Activated CD4-positive, alpha-beta T cell treated with anti-CD3 and anti-CD28 coated beads, Interleukin-2, Interleukin-4, amounts not matched to agents 100 ng/mL and 50 ng/mL, durations not matched to agents 16 hours and 8 hours (primary cell): ENCODE measurements around the gene HBA1.
"Not testable (repeated sequence)": the region's sequence is repeated elsewhere in the genome, so short reads cannot be mapped to it uniquely, and the experiment has no call there.

Source experiments
- DNase-seq: peaks from one replicate; pipeline ENCODE4 v3.0.0-alpha.2; 2020; ENCODE audit warnings: low spot score

Gene HBA1

DNA sequence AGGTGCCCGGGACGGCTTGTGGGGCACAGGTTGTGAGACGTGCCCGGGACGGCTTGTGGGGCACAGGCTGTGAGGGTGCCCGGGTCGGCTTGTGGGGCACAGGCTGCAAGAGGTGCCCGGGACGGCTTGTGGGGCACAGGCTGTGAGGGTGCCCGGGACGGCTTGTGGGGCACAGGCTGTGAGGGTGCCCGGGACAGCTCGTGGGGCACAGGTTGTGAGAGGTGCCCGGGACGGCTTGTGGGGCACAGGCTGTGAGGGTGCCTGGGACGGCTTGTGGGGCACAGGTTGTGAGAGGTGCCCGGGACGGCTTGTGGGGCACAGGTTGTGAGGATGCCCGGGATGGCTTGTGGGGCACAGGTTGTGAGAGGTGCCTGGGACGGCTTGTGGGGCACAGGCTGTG is 16.2 kb upstream of the HBA1 start:
- DNase-seq: not testable (repeated sequence)

DNA sequence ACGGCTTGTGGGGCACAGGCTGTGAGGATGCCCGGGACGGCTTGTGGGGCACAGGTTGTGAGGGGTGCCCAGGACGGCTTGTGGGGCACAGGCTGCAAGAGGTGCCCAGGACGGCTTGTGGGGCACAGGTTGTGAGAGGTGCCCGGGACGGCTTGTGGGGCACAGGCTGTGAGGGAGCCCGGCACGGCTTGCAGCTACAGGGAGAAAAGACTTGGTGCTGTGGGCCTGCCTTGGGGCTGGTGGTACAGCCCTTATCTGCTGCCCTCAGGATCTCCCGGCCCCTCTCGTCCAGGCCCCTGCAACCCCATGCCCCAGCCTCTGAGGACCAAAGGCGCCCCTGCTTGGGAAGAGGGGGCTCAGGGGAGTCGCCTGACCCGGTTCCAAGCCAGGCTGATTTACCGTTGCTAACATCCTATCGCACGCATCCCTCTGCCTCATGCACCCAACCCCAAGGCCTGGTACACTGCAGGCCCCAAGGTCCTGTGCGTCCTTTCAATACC is 15.7 kb upstream of the HBA1 start:
- no peak for DNase-seq

DNA sequence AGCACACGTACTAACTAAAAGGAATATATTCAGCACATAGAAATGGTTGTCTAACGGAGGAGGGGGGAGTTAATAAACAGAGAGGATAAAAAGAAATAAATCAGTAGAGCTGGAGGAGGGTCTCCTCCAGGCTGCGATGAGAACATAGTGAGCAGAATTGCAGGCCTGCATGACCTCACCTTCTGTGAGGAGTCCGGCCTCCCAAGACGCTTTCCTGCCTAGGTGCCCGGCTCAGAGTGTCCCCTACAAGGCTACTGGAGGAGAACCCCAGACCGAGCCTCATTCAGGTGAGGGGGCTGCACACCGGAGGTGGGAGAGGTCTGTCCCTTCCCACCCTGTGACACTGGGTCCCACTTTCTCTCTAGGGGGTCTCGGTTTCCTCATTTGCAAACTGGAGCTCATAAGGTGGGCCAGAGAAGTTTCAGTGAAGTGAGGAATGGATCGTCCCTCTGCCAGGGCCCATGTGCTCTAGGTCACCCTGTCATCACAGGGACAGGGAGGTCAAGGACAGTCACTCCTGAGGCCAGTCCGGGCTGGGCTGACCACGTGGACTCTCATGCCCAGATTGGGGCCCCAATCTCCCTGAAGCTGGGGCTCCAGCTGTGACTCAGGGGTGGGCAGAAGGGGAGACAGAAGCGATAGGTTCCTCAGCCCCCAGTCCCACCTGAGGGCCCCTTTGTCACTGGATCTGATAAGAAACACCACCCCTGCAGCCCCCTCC is 14.0 kb upstream of the HBA1 start:
- DNase-seq: no peak

DNA sequence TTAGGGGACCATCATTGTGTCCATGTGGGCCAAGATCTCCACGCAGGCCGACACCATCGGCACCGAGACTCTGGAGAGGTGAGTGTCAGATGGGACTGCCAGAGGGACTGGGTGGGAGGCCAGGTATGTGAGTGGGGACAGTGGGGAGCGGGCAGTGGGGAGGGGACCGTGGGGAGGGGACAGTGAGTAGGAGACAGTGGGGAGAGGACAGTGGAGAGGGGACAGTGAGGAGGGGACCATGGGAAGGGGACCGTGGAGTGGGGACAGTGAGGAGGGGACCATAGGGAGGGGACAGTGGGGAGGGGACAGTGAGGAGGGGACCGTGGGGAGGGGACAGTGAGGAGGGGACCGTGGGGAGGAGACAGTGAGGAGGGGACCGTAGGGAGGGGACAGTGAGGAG is 13.3 kb upstream of the HBA1 start:
- DNase-seq: not testable (repeated sequence)

DNA sequence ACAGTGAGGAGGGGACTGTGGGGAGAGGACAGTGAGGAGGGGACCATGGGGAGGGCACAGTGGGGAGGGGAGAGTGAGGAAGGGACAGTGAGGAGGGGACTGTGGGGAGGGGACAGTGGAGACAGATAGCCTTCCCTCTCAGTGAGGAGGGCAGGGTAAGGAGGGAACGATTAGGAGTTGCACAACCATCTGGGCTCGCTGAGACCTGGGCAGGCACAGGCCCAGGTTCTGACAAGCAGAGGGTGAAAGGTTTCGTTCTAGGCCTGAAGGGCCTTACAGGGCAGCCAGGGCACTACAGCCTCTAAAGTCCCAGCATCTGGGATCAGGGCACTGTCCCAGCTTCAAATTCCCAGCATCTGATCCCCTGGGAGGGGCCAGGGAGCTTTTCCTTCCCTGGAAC is 12.8 kb upstream of the HBA1 start:
- DNase-seq: not testable (repeated sequence)

DNA sequence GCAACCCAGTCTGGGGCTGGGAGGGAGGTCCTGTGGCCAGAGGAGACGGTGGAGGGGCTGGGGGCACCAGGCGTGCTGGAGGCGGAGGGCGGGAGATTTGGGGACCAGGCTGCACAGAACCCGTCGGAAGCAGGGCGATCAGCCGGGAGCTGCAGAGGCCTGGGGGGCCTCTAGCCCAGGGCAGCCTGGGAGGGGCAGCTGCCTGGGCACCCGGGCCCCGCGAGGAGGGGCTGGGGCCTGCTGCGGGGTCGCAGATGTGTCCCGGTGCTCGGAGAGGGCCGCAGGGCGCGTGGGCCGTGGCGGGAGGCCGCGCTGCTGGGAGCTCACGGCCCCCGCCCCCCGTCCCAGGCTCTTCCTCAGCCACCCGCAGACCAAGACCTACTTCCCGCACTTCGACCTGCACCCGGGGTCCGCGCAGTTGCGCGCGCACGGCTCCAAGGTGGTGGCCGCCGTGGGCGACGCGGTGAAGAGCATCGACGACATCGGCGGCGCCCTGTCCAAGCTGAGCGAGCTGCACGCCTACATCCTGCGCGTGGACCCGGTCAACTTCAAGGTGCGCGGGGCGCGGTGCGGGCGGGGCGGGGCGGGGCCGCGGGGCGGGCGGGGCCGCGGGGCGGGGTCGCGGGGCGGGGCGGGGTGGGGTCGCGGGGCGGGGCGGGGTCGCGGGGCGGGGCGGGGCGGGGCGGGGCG is 12.2 kb upstream of the HBA1 start:
- not testable (repeated sequence) for DNase-seq

DNA sequence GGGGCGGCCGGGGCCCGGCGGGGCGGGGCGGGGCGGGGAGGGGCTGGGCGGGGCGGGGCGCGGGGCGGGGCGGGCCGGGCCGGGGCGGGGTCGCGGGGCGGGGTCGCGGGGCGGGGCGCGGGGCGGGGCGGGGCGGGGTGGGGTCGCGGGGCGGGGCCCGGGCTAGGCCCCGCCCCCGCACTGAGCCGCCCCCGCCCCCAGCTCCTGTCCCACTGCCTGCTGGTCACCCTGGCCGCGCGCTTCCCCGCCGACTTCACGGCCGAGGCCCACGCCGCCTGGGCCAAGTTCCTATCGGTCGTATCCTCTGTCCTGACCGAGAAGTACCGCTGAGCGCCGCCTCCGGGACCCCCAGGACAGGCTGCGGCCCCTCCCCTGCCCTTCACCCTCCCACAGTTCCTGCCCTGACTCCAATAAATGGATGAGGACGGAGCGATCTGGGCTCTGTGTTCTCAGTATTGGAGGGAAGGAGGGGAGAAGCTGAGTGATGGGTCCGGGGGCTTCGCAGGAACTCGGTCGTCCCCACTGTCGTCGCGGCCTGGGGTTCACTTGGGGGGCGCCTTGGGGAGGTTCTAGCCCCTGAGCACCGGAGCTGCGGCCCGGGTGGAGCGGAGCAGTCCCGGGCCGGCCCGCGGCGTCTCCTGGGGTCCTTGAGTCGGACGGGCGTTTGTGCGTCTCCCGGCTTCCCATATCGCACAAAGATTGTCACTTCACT is 11.5 kb upstream of the HBA1 start:
- DNase-seq: no peak

DNA sequence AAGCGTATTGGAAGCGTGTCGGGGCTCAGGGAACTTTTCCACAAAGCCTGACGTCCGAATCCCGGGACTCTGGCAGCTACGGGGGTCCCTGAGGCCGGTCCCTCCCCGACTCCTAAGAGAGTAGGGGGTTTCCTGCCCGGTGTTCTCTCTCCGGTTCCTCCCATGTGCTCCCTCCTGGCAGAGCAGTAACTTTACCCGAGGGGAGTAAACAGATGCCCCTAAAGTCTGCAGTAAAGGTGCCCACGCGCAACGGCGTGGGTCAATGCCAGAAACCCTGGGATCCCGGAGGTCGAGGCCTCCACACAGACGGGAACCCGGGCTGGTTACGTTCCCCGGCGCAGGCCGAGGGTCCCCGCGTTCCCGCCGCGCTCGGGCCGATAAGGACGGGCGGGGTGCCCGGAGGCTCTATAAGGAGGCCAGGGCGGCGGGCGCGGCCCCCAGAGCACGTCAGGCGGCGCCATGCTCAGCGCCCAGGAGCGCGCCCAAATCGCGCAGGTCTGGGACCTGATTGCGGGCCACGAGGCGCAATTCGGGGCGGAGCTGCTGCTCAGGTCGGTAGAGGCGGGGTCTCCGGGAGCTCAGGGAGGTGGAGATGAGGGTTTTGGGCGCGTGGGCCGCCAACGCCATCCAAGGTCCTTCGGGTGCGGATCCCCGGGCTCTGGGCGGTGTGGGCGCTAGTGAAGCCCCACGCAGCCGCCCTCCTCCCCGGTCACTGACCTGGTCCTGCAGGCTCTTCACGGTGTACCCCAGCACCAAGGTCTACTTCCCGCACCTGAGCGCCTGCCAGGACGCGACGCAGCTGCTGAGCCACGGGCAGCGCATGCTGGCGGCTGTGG is 10.7 kb upstream of the HBA1 start, which contains the start of gene HBM:
HBM (plus strand) TSS at position 440 of the 836 bp plus-strand sequence; CDS start at position 460, 20 bp downstream.
- no peak for DNase-seq

DNA sequence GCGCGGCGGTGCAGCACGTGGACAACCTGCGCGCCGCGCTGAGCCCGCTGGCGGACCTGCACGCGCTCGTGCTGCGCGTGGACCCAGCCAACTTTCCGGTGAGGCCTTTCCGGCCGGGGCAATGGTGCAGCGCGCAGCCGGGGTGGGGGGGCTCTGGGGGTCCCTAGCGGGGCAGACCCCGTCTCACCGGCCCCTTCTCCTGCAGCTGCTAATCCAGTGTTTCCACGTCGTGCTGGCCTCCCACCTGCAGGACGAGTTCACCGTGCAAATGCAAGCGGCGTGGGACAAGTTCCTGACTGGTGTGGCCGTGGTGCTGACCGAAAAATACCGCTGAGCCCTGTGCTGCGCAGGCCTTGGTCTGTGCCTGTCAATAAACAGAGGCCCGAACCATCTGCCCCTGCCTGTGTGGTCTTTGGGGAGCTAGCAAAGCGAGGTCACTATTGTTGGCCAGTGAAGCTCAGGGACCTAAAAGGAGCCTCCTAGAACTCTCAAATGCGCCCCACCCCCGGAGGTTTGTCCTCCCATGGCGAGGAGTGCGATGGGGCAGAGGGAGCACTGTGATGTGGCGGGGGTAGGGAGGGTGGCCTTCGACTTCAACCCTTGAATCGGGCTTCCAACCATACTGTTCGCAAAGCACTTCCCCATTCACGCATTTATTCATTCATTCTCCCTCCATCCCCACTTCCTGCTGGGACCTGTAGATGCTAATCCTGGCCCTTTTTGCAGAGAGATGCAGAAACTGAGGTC is 9.9 kb upstream of the HBA1 start:
- no peak for DNase-seq

DNA sequence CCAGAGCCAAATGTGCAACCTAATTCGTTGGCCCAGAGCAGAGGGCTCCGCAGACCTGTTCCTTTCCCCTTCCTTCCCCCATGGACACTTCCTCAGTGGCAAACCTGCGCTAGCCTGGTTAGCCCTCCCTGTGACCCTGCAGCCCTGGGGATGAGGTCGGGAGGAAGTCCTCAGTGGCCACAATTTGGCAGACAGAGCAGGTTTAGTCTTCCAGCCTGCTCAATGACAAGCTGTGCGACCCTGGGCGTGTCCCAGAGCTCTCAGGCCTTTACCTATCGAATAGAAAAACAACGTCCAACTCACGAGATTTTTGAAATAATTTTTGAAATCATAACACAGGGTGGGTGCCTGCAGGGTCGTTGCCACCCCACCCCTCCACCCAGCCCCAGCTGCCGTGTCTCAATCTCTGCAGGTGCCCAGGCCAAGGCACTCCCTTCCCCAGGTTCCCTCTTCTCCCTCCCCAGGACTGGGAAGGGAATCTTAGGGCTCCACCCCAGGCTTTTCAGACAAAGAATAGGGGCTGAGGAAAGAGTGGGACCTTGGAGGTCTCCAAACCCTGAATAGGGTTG is 9.3 kb upstream of the HBA1 start:
- no peak for DNase-seq

DNA sequence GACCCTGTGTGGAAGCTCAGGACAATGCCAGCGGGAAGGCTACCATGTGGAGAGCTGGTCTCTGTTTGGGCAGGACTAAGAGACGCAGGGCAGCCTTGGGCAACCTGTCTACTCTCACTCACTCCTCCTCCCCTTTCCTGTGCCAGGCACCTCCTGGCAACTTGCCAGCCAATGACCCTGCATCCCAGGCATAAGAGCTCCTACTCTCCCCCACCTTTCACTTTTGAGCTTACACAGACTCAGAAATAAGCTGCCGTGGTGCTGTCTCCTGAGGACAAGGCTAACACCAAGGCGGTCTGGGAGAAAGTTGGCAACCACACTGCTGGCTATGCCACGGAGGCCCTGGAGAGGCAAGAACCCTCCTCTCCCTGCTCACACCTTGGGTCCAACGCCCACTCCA is 8.1 kb upstream of the HBA1 start:
- DNase-seq: no peak

DNA sequence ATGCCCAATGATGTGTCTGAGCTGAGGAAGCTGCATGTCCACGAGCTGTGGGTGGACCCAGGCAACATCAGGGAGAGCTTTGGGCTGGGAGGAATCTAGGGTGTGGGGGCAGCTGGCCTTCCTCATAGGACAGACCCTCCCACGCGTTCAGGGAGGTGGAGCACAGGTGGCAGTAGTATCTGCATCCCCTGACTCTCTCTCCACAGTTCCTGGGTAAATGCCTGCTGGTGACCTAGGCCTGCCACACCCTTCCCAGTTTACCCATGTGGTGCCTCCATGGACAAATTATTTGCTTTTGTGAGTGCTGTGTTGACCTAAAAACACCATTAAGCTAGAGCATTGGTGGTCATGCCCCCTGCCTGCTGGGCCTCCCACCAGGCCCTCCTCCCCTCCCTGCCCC is 7.5 kb upstream of the HBA1 start:
- DNase-seq: no peak

DNA sequence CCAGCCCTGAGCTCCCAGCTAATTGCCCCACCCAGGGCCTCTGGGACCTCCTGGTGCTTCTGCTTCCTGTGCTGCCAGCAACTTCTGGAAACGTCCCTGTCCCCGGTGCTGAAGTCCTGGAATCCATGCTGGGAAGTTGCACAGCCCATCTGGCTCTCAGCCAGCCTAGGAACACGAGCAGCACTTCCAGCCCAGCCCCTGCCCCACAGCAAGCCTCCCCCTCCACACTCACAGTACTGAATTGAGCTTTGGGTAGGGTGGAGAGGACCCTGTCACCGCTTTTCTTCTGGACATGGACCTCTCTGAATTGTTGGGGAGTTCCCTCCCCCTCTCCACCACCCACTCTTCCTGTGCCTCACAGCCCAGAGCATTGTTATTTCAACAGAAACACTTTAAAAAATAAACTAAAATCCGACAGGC is 6.4 kb upstream of the HBA1 start:
- not testable (repeated sequence) for DNase-seq

DNA sequence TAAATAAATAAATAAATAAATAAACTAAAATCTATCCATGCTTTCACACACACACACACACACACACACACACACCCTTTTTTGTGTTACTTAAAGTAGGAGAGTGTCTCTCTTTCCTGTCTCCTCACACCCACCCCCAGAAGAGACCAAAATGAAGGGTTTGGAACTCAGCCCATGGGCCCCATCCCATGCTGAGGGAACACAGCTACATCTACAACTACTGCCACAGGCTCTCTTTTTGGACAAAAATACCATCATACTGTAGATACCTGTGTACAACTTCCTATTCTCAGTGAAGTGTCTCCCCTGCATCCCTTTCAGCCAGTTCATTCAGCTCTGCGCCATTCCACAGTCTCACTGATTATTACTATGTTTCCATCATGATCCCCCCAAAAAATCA is 5.7 kb upstream of the HBA1 start:
- DNase-seq: no peak

DNA sequence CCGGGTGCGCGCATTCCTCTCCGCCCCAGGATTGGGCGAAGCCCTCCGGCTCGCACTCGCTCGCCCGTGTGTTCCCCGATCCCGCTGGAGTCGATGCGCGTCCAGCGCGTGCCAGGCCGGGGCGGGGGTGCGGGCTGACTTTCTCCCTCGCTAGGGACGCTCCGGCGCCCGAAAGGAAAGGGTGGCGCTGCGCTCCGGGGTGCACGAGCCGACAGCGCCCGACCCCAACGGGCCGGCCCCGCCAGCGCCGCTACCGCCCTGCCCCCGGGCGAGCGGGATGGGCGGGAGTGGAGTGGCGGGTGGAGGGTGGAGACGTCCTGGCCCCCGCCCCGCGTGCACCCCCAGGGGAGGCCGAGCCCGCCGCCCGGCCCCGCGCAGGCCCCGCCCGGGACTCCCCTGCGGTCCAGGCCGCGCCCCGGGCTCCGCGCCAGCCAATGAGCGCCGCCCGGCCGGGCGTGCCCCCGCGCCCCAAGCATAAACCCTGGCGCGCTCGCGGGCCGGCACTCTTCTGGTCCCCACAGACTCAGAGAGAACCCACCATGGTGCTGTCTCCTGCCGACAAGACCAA is 4.0 kb upstream of the HBA1 start, which contains the start of gene HBA2:
HBA2 (plus strand) TSS at position 503 of the 568 bp plus-strand sequence; CDS start at position 540, 37 bp downstream.
- DNase-seq: not testable (repeated sequence)

DNA sequence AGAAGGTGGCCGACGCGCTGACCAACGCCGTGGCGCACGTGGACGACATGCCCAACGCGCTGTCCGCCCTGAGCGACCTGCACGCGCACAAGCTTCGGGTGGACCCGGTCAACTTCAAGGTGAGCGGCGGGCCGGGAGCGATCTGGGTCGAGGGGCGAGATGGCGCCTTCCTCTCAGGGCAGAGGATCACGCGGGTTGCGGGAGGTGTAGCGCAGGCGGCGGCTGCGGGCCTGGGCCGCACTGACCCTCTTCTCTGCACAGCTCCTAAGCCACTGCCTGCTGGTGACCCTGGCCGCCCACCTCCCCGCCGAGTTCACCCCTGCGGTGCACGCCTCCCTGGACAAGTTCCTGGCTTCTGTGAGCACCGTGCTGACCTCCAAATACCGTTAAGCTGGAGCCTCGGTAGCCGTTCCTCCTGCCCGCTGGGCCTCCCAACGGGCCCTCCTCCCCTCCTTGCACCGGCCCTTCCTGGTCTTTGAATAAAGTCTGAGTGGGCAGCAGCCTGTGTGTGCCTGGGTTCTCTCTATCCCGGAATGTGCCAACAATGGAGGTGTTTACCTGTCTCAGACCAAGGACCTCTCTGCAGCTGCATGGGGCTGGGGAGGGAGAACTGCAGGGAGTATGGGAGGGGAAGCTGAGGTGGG is 3.1 kb upstream of the HBA1 start:
- DNase-seq: not testable (repeated sequence)

DNA sequence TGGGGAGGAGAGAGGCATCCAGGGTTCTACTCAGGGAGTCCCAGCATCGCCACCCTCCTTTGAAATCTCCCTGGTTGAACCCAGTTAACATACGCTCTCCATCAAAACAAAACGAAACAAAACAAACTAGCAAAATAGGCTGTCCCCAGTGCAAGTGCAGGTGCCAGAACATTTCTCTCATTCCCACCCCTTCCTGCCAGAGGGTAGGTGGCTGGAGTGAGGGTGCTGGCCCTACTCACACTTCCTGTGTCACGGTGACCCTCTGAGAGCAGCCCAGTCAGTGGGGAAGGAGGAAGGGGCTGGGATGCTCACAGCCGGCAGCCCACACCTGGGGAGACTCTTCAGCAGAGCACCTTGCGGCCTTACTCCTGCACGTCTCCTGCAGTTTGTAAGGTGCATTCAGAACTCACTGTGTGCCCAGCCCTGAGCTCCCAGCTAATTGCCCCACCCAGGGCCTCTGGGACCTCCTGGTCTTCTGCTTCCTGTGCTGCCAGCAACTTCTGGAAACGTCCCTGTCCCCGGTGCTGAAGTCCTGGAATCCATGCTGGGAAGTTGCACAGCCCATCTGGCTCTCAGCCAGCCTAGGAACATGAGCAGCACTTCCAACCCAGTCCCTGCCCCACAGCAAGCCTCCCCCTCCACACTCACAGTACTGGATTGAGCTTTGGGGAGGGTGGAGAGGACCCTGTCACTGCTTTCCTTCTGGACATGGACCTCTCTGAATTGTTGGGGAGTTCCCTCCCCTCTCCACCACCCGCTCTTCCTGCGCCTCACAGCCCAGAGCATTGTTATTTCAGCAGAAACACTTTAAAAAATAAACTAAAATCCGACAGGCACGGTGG is 2.3 kb upstream of the HBA1 start:
- not testable (repeated sequence) for DNase-seq

DNA sequence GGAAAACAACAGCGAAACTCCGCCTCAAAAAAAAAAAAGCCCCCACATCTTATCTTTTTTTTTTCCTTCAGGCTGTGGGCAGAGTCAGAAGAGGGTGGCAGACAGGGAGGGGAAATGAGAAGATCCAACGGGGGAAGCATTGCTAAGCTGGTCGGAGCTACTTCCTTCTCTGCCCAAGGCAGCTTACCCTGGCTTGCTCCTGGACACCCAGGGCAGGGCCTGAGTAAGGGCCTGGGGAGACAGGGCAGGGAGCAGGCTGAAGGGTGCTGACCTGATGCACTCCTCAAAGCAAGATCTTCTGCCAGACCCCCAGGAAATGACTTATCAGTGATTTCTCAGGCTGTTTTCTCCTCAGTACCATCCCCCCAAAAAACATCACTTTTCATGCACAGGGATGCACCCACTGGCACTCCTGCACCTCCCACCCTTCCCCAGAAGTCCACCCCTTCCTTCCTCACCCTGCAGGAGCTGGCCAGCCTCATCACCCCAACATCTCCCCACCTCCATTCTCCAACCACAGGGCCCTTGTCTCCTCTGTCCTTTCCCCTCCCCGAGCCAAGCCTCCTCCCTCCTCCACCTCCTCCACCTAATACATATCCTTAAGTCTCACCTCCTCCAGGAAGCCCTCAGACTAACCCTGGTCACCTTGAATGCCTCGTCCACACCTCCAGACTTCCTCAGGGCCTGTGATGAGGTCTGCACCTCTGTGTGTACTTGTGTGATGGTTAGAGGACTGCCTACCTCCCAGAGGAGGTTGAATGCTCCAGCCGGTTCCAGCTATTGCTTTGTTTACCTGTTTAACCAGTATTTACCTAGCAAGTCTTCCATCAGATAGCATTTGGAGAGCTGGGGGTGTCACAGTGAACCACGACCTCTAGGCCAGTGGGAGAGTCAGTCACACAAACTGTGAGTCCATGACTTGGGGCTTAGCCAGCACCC is 1.2 kb upstream of the HBA1 start:
- no peak for DNase-seq
